D341Med (cell line): ENCODE results near the gene NIM1K.
"Not testable (repeated sequence)": the region's sequence is repeated elsewhere in the genome, so short reads cannot be mapped to it uniquely, and the experiment has no call there.

Experiments used
- DNase-seq: peaks from one replicate; pipeline ENCODE4 v3.0.0; 2012; ENCODE audit warnings: low spot score

NIM1K gene

DNA sequence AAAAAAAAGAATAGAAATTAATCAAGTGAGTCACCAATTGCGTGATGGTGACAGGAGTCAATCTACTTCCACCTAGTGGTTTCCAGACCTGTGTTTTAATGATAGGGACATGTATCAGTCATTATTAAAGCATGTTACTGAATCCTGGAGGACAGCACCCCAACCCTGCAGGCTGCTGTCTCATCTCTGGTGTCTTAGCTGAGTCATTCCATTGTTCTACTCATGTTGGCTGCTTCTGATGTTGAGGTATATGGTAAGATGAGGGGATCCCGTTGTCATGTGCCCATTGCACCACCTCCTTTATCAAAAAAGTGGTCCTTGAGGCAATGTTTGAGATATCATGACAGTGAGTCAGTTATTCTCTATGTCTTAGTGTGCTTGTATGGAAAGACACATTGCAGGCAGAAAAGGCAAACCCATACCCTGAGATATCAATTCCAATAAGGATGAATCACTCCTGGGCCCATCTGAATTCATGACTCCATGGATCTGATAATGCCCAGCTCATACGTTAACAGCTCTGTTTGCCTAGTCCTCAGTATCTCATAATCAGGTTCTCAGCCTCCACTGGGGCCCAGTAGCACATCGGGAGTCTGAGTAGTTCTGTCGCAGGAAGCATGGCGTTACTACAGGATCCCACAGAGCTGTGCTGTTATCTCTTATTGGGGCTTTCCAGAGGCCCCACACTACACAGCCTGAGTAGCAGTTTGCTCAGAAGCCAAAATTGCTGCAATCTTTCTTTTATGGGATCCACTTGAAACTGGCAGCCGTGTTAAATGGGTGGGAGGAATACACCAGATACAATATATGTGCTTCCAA, 90.0 kb downstream of the NIM1K start:
- no peak for DNase-seq

DNA sequence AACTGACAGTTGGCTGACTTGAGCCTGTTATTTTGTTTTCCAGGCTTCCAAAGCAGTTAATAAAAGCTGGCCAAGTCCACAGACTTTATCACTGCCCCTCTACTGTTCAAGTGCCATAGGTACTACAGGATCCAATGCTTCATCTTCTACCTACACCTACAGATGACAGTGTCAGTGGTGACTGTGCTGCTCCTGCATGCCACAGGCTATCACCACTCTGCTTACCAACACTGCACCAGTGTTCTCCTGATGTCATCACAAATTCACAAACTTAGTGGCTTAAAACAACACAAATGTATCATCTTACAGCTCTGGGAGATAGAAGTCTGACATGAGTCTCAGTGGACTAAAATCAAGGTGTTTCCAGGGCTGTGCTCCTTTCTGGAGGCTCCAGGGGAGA, 94.6 kb downstream of the NIM1K start:
- no peak for DNase-seq

DNA sequence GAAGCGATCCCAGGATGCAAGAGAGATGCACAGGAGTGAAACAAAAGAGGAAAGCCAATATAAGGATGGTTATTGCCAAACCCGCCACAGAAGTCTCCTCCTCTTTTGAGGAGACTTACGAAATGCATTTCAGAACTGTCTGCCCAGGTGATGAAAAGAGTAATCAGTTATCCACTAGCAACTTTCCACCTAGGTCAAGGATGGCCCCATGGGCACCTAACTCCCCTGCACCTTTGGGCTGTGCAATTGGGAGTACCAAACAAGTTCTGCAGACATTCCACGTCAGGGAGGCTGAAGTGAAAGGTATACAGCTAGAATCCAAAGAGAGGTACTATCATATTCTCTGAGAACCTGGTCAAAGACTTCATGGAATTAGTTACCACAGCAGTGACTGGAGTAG, 95.5 kb downstream of the NIM1K start:
- DNase-seq = no peak

DNA sequence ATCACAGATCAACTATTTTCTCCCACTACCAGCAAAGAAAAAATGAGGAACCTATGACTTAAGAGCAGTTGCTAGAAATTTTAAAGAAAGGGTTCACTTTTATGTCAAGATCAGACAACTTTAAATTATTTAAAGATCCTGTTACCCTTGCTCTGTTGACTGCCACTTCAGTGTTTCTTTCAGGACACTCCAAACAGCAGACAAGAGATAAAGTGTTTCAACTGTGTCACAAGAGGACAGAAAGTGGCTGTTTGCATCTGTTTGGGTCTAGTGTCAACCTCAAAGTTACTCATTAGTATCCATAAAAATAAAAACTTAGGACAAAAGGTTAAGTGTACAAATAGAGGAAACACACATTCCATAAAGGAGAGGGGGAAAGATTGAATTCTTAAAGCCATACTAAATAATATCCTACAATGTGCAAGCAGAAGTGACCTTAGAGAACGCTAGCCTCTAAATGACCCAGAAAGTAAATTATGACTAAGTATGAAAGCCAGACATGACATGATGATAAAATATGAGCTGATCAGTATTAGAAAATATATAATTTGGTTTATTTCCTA, 96.3 kb downstream of the NIM1K start:
- no peak for DNase-seq

DNA sequence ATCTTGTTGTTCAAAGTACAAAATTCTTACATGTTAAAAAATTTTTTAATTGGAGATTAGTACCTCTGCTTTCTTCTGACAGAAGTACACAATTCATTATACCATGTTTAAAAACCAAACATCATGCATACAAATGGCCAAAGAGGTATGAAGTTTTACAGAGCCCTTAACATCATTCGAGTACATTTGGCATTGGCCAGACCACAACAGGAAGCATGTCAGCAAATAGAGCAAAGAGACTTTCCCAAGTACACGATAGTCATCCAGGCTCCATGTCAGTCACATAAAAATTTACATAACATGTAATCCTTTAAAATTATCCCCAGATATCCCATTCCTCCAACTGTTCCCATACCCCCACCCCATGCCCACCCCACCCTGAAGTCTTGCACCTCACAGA, 98.7 kb downstream of the NIM1K start:
- no peak for DNase-seq

DNA sequence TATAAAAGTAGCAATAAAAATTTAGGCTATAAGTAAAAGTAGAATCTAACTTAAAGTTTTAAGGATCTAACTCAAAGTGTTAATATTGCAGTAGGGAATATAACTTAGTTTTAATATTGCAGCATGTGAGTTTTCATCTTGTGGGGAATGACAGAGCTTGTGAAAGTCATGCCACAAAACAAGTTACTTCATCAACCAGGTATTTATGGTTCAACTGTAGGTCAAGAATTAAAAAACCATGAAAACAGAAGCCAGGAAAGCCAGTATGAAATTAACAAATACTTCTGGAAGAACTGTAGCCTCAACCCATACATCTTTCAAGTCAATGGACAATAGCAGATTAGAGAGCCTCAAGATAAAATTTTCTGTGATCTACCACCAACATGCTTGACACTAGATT, 102.2 kb downstream of the NIM1K start:
- no peak for DNase-seq

DNA sequence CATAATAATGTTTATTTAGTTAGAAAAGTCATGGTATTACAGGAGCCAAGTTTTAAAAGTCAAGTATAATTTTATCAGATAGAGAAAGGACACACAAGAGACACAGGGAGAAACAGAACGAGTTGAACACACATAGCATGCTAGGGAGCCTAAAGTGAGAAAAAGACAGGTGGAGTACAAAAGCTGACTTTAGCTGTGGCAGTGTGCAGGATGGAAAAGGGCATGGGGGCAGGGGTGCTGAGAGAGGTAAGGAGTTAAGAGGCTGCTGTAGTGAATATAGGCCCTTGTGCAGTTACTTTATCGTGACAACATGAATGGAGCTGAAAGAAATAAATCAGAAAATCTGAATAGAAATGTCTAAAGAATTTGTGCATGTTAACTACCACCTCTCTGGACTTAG, 103.2 kb downstream of the NIM1K start:
- no peak for DNase-seq

DNA sequence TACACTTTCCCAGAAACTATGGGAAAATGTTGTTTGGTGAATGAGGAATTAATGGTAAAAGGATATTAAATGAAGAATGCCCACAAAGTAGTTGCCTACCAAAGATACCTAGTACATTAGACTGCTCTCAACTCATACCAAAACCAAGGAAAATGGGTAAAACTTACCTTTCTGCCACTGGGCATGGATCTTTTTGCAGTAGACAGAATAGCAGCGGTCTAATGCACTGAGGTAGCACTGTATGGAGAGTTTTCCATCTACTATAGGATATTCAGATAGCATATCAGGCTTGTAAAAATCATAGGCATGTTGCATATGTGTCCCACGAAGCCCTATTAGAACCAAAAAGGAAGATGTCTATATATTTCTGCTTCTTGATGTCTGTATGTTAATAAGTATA, 104.8 kb downstream of the NIM1K start:
- no peak for DNase-seq

DNA sequence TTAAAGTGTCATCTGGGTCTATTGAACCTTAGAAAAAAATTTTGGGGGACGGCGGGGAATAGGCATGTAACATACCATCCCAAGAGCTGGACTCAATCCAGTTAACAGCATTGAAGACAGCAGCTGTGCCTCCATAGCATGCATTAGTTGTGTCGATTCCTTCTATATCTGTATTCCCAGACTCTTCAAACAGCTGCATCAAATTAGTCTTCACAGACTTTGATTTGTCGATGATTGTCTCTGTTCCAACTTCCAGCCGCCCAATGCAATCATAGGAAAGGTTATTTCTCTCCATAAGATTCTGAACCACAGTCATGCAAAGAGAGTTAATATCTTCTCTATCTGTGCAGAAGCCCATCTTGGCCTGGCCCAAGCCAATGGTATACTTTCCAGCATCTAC, 106.4 kb downstream of the NIM1K start:
- DNase-seq = no peak

DNA sequence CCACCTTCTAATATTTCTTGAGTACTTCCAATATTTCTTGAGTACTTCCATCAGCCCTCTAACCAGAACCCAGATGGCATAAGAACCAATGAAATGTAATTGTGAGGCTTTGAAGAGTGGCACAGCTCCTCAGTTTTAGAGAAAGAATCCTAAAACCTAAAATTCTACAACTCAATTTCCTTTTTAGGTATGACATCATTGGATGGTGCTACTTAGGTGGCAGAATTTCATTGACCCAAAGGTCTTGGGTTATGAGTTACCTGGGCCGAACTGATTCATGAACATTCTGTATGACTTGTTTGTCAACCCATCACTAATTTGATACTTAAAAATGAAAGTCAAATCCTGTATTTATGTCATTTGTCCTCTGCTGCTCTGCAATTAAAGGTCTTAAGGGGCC, 108.1 kb downstream of the NIM1K start:
- no peak for DNase-seq

DNA sequence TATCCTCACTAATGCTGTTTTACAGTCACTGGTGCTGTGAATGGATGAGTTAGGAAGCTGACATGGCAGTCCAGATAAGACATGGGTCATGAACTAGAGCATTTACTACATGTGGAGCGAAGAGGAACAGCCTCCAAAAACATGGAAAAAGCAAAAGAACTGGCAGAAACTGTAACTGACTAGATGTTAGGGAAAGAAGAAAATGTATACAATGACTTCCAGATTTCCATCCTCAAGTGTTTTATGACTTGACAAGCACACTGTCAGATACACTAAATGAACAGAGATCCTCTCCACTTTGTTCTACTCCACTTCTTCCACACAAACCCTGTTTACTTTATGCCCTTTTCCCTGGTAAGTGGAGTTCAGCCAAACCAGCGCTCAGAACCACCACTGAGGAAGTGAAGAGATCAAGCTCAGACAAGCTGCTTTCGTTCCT, 109.6 kb downstream of the NIM1K start:
- DNase-seq = no peak

DNA sequence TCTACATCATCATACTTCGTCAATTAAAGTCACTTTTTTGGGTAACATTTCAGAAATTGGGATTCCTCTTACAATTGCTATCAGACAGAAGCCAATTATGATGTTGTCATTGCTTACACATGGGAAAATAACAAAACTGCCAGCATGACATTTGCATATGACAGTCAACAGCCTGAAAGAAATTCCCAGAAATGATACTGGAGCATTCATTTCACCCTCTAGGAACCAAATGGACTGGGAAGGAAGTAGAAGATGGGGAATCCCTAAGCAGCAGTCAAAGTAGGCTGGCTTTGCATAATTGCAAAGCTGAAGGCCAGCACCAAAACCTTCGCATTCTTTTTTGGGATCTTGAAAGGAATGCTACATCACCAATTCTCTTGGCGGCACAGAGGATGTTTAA, 110.5 kb downstream of the NIM1K start:
- no peak for DNase-seq

DNA sequence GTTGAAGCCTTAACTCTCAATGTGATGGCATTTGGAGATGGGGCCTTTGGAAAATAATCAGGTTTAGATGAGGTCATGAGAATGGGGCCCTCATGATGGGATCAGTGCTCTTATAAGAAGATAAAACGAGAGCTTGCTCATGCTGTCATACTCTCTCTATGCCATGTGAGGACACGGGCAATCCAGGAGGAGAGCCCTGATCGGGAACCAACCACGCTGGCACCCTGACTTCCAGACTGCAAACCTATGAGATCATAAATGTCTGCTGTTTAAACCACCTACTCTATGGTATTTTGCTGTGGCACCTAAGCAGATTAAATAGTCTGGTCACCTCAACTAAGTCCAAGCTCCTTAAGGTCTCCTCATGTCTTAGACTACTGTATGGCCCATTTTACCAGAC, 111.2 kb downstream of the NIM1K start:
- DNase-seq = no peak

DNA sequence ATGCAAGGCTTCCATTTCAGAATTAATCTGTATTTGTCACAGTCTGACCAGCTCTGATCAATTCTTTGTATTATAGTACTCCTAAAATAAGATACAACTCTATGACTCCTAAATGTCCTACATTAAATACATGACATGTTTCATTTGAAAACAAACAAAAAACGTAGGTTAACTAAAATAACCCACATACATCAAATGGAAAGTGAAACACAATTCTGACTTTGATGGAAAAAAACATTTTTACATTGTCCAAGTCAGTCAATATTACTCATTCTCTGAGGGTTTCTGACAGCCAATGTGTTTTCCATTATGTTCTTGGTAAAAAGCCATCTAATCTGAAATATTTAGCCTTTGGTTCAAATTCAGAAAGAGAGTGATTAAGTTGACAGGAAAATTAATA, 112.5 kb downstream of the NIM1K start:
- no peak for DNase-seq

DNA sequence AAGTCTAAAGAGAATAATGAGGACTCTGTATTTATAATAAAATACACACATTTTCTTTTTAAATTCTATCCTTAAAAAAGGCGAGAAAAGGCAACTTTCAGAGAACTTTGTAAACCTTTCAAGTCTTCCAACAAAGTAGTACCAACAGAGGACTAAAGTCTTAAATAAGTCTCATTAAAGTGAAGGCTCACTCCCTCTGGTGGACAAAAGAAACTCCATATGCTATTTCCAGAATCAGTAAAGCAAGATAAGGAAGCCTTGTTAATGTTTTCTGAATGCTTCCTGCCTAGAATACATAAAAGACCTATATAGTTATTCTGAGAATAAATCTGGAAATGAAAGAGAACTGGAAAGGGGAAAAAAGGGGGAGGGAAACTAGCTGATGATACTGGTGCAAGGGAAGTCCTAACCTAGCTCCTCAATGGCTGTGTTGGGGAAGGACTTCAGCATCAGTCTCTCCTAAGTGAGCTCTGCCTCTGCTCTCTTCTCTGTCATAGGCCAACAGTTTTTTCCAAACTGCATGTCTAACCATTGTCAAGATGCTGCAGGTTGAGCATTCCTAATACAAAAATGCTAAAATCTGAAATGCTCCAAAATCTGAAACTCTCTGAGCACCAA, 114.0 kb downstream of the NIM1K start:
- DNase-seq = no peak

DNA sequence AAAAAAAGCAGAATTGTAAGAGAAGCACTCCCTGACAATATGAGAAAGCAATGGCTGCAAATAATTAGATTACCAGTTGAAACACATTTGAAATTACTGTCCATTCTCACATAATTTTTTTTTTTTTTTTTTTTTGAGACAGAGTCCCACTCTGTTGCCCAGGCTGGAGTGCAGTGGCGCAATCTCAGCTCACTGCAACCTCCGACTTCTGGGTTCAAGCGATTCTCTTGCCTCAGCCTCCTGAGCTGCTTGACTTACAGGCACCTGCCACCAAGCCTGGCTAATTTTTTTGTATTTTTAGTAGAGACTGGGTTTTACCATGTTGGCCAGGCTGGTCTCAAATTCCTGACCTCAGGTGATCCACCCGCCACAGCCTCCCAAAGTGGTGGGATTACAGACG, 114.9 kb downstream of the NIM1K start:
- not testable (repeated sequence) for DNase-seq

DNA sequence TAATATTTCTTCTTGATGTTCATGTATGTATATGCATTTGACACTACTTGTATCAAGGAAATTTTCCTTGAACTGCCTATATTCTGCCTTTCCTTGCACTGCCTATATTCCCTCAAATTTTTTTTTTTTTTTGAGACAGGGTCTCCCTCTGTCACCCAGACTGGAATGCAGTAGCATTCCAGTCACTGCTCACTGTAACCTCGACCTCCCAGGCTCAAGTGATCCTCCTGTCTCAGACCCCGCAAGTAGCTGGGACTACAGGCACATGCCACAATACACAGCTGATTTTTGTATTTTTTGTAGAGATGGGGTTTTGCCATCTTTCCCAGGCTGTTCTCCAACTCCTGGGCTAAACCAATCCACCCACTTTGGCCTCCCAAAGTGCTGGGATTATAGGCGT, 117.1 kb downstream of the NIM1K start:
- no peak for DNase-seq

DNA sequence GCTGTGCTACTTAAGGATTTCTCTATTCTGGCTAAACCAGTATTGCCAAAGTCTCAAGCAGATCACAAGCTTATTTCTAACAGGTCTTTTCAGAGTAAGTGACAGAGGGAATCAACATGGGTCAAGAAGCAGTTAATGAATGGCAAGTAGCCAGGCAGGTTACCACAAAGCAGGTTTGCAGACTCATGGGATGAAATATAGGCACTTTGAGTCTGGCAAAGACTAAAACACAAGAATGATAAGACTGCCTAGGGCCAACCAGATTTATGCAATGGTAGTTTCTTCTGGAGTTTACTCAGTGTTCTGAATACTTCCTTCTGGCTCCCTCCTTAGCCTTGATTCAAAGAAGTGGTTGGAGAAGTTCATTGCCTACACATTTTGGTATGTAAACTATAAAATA, 117.6 kb downstream of the NIM1K start:
- DNase-seq = no peak

DNA sequence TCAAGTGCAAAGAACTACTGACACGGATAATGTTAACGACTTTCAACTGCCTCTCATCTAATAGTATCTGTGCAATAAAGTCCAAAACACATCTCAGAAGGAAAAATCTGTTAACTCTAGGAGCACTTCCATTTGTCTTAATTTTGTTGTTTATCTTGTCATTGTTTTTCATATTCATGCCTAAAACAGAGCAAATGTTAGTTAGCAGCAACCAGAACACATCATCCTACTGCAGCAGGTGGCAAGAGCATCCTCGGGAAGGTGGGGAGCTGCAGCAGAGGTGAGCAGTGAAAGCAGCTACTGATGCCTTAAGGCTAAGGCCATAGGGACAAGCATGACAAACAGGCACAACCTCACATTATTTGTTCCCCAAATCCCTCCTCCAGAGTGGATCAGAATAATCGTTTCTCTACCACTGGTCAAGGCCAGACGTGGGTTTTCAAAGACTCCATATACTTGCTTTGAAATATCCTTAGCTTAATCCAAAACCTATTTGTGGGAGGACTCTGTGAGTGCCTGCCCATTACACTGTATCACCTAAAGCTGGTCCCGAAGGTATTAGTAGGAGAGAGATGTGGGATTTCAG, 120.1 kb downstream of the NIM1K start:
- no peak for DNase-seq

DNA sequence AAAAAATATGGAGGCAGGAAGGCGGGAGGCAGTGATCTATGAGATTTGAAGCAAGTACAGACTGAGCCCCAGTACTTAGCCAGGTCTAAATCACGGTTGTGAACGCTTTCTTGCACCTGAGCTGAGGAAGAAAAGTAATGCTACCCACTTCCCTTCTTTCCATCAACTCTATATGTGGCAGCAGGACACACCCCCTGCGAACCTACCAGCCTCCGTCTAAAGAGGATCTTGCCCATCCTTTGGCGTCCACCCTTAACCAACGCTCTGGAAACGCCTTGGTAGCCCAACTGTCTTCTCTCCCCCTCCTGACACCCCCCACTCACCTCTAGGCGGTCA, 120.6 kb downstream of the NIM1K start:
- no peak for DNase-seq

DNA sequence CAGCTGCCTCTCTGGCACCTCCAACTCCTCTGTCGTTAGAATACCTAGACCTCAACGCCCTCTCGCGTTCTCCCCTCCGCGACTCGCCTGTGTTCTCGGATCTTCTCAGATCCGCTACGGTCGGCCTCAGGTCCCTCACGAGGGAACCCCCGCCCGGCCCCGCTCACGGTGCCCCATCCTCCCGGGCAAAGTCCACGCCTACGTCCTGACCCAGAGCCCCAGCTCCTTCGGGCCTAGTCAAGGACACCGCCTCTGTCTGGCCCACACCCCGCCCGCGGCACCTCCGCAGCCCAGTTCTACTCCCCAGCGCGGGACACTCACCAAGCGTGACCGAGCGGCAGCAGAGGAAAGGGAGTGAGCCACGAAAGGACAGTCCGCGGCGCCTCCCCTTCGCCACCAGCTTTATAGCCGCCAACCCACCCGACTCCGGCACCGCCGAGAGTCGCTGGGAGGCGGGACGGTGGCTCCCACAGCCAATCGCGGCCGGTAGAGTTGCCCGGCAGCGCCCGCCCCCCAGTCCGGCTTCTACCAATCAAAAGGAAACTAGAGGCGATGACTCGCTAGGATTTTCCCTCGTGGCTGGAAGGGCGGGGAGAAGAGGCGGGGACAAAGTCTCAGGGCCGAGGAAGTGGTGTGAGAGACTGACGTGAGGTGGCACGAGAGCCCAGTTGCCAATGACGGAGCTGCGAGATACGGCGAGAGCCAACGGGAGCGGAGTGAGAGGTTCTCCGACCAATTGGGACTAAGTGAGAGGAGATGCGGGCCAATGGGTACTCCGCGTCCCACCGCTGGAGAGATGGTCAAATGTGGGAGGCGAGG, 121.2 kb downstream of the NIM1K start, which contains the start of gene HMGCS1:
Gene HMGCS1, minus strand, starts transcription at position 378 of the 819 bp plus-strand sequence. CDS start 14,447 bp downstream, outside the sequence.
- peak; percentile 96 for DNase-seq

DNA sequence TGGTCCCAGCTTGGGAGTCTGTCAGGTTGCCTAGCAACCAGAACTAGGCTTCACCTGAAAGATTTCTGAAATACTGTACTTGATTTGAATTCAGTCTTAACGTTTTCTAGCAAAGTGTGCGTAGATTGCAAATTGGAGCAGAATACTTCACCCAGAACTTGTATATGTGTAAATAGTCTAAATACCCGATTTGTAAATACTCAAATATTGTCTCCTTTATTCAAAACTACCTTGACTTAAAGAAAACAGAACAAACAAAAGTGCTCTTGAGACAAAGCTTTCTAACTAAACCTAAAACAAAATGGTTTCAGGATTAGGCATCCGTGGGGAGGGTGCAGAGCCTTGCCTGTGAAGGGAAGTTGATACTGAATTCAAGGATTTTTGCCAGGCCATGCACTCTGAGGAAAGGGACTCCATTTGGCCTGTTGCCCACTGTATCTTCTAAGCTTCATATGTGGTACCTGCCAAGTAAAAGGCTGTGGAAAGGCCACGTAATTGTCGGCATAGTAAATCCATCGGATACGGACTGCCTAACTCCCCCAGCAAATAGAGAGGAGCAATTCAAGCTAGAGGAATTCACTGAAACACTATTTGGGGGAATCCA, 121.9 kb downstream of the NIM1K start:
- DNase-seq = no peak
